NCI-H1436 (cell line): ENCODE measurements around the gene UQCC3.
"Not testable (repeated sequence)": the region's sequence is repeated elsewhere in the genome, so short reads cannot be mapped to it uniquely, and the experiment has no call there.

ENCODE experiments used
- DNase-seq: peaks from one replicate; lab custom pipeline; 2025; lab: John Stamatoyannopoulos, UW

The UQCC3 gene, protein sequence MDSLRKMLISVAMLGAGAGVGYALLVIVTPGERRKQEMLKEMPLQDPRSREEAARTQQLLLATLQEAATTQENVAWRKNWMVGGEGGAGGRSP

DNA sequence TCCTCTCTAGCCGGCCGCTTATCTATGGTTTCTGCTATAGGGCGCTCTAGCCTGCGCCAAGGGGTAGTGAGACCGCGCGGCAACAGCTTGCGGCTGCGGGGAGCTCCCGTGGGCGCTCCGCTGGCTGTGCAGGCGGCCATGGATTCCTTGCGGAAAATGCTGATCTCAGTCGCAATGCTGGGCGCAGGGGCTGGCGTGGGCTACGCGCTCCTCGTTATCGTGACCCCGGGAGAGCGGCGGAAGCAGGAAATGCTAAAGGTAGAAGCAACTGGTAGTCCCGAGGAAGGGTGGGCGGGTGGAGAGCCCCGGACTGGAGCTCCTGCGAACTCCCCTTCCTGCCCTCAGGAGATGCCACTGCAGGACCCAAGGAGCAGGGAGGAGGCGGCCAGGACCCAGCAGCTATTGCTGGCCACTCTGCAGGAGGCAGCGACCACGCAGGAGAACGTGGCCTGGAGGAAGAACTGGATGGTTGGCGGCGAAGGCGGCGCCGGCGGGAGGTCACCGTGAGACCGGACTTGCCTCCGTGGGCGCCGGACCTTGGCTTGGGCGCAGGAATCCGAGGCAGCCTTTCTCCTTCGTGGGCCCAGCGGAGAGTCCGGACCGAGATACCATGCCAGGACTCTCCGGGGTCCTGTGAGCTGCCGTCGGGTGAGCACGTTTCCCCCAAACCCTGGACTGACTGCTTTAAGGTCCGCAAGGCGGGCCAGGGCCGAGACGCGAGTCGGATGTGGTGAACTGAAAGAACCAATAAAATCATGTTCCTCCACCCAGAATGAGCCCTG, at the start of gene UQCC3, which contains the start of gene LBHD1:
TSS of gene UQCC3 (plus strand) at position 66 of the 782 bp plus-strand sequence. CDS start at position 139, 73 bp downstream.
TSS of gene LBHD1 (minus strand) at position 660 of the 782 bp plus-strand sequence. CDS start 2,236 bp downstream, outside the sequence.
- peak; percentile 64 for DNase-seq

DNA sequence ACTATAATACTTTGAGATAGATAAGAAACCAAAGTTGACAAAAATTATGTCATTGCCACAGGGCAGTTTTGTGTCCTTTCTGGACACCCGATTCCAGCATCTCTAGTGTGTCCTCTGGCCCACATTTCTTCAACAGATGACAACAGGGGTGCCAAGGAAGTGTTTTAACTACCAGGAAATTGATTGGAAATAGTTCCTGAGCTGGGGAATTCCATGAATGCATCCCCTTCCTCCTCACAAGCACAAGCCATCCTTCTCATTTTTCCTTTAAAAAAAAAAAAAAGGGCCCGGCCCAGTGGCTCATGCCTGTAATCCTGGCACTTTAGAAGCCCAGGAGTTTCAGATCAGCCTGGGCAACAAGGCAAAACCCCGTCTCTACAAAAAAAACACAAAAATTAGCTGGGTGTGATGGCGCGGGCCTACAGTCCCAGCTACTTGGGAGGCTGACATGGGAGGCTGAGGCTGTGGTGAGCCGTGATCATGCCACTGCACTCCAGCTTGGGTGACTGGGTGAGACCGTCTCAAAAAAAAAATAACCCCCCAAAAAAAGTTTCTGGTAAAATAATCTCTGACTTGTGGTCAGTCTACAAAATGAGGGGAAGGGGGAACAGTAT, 48.9 kb upstream of the UQCC3 start:
- no peak for DNase-seq

DNA sequence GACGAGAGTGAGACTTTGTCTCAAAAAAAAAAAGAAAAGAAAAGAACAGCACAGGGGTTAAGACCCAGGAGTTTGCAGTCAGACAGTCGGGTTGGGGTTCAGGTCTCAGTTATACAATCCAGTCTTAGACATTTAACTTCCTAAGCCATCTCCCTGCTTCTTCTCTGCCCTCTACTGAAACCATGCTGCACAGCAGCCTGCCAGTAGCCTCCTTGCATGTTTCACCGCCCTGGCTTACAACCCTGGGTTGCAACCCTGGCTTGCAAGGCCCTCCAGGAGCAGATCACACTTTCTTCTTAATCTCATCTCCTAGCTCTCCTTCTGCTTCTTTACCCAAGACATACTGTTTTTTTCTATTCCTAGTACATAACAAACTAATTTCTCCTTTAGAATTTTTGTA, 43.8 kb upstream of the UQCC3 start:
- DNase-seq = no peak

DNA sequence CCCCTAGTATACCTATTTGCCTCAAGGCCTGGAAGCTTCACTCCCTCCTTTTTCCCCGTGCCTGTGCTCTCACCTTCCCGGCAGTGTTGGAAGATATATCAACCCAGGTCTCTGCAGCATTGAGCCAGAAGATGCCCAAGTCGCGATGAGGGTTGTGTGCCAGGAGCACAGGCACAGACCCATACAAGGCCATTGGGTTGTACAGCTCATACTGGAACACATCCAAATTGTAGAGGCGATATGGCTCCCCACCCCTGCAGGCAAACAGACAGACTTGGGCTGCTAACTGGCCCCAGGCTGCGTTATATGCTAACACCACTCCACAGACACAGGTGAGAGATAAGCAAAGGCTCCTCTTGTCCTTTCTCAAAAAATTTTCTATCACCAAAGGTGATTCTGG, 39.0 kb upstream of the UQCC3 start:
- no peak for DNase-seq

DNA sequence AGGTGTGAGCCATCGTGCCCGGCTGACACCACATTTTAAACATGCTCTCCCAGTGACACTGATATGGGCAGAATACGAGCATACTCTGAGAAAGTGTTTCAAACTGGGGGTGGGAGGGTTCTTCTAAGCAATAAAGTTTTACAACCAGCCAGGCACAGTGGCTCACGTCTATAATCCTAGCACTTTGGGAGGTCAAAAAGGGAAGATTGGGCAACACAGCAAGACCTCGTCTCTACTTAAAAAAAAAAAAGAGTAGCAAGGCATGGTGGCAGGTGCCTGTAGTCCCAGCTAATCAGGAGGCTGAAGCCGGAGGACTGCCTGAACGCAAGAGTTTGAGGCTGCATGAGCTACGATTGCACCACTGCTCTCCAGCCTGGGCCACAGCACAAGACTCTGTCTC, 27.3 kb upstream of the UQCC3 start:
- no peak for DNase-seq

DNA sequence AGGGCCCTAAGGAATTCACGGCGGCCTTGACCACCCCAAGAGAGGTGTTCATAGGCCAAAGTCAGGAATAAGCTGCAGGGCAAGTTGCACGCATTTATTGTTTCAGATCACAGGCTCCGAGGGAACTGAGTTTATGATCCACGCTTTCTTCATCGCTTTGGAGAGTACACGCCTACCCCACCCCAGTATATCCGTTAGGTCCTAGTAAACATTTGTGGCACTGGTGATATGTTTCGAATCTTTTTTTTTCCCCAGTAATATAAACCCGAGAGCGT, 25.9 kb upstream of the UQCC3 start:
- no peak for DNase-seq

DNA sequence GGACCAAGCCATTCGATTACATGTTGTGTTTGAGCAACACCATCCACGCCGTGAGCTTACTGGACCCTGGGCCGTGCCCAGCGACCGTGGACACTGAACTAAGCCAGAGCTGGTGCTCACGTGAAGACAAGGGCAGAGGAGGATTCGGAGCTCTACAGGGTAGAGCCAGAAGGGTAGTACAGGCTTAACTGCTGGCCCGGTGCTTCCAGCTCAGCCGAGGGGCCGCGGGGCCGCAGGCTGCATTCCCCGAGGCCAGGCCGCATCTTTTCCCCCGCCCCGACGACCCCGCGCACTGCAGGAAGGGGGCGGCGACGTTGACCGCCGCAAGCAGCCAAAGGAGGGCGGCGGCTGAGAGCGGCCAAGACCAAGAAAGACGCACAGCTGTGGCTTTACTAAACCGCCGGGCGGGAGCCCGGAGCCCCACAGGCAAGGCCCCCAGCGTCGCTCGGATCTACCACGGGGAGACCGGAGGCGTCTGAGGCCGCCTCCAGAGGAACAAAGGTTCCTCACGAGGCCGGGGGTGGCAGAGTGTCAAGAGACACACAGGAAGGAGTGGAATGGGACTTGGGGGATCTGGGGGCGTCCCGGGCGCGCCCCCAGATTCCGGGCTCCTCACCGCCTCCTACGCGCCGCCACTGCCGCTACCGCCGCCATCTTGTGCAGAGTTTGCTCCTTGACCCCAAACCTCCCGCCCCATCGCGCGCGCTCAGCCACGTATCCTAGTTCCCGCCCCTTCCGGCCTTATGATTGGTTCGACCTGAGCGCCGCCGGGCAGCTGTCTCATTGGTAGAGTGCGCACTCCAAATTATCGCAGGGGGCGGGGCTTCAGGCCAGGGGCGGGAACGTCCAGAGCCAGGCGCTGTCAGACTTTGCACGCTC, 25.3 kb upstream of the UQCC3 start, which contains the start of gene GANAB:
TSS of gene GANAB (minus strand) at position 668 of the 879 bp plus-strand sequence. CDS start at position 654, 14 bp downstream.
- DNase-seq = peak; percentile 98

DNA sequence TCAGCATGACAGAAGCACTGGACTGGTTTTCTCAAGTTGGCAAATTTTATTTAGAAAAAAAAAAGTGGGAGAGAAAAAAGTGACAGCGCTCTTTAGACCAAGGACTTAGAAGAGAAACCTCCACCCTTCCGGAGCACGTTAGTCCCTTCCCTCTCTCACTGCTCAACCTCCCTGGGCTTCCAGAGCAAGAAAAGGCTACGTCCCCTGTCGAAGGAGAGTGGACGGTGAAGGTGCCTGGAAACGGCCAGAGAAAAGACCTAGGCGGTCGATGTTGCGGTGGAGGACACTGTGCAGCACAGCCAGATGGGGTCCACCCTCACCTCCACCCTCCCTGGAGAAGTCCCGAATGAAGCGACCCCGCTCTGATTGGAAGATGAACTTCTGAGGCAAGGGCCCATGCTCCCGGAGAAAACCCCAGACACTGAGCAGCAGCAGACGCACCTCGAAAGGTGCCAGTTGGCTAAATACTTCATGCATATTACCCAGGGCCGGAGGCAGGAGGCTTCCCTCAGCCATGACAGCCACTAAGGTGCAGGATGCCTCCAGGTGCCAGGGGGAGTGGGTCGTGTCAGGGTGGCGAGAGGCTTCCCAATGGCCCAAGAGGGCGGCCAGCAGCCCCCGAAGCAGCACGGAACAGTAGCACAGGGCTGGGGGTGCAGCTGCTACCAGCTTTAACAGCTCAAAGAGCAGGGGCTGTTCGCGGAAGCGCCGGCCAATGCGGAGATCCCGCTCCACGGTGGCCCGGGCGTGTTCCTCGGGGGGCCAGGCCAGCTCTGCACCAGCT, 24.5 kb upstream of the UQCC3 start:
- no peak for DNase-seq

DNA sequence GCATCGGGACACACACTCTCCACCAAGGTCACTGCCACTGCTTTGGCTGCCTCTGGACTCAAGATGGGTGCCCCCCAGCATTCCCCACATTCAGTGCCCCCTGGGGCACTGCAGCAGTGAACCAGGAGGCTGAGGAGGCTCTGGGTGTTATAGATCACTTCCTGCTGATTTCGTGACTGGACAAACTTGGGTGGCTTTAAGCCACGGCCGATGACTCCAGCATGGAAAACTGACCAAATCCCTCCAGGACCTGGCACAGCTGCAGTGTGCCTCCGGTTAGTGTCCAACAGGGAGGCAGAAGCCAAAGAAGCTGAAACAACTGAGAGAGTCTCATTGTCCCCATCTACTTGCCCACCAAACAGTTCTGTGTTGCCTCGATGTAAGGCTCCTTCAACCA, 23.9 kb upstream of the UQCC3 start:
- no peak for DNase-seq

DNA sequence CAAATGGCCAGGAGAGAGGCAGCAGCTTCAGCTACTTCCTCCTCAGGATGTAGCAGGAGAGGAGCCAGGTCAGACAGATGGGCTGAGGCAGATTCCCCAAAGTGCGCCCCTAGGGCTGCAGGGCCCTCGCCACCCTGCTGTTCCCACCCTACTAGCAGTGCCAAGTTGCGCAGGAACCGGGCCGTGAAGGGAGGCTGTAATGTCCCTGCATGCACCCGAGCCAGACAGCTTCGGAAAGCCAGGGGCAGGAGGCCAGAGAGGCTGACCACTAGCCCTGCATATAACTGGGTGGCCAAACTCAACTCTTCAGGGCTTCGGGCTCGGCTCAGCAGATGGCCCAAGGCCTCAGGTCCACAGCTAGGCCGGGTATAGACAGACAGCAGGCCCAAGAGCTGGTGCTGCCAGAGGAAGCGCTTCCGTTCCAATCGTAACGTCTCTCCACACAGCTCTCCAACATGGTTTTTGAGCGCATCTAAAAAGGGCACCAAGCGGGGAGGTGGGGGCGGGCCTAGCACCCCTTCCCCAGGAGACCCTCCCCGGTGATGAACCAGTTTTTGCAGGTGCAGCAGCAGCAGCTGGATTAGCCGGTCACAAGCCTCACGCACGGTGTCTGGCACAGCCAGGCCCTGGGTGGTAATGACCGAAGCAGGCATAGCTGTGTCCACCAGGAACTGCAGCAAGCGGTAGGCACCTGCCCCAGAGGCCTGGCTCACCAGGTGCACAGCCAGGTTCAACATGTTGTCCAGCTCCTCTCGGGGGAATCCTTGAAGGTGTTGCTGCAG, 23.1 kb upstream of the UQCC3 start:
- no peak for DNase-seq

DNA sequence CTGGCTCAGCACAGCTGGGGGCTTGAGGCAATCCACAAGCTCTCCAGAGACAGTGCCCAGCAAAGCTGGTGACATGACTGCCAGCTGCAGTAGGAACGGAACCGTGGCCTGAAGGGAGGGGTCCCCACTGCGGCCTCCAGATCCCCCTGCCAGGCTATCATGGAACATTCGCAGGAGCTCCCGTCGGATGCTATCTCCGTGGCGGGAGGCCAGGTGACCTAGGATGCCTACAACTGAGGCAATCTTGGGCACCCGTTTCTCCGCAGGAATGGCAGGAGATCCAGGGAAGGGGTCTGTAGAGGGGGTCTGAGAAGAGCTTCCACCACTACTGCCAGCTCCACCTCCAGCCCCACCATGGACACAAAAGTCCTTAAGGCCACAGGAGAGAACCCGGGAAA, 22.5 kb upstream of the UQCC3 start:
- DNase-seq = no peak

DNA sequence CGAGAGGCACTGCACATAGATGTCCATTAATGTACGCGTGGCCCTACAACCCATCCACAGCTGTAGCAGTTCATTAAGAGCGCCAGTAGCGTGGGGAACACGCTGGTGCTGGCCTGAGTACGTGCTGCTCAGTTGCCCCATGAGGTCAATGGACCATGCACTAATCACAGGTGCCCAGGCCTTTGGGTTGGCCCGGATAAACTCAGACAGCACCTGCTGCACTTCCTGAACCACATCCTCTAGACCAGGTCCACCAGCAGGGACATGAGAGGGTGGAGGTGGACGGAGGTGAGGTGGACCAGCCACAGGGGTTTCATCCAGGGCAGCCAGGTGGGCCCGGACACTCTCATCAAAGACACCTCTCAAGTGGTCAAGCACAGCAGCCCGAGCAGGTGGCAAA, 22.0 kb upstream of the UQCC3 start:
- no peak for DNase-seq

DNA sequence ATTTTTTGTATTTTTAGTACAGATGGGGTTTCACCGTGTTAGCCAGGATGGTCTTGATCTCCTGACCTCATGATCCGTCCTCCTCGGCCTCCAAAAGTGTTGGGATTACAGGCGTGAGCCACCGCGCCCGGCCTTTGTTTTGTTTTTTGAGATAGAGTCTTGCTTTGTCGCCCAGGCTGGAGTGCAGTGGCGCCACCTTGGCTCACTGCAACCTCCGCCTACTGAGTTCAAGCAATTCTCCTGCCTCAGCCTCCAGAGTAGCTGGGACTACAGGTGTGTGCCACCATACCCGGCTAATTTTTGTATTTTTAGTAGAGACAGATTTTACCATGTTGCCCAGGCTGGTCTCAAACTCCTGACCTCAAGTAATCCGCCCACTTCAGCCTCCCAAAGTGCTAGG, 21.2 kb upstream of the UQCC3 start:
- not testable (repeated sequence) for DNase-seq

DNA sequence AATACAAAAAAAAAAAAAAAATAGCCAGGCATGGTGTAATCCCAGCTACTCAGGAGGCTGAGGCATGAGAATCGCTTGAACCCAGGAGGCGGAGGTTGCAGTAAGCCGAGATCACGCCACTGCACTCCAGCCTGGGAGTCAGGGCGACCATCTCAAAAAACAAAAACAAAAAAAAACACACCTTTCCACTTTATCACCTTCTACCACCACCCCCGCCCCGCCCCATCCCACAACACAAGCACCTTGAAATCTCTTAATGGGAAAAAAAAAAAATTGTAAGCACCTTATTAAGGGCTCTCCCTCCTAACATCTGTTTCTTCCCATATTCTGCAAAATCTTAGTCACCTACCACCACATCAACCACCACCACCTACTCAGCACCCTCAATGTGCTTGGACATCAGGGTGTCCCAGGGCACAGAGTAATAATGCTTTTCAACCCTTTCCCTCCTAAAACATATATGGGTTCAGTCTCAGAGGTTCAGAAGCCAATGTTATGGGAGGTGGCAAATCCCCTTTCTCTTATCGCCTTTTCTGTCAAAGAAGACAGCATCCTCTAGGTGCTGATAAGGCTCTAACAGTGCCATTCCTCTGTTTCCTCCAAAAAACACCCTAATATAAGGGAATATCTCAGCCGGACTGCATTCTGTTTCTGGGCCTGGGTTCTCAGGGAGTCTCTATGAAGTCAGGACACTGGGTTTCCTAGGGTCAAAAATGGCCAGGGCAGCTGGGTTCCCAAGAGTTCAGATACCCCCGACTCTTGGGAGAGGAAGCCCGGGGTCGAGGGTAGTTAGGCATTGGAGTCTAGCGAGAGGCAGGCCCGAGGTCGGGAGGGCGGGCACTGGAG, 19.1 kb upstream of the UQCC3 start:
- DNase-seq = no peak

DNA sequence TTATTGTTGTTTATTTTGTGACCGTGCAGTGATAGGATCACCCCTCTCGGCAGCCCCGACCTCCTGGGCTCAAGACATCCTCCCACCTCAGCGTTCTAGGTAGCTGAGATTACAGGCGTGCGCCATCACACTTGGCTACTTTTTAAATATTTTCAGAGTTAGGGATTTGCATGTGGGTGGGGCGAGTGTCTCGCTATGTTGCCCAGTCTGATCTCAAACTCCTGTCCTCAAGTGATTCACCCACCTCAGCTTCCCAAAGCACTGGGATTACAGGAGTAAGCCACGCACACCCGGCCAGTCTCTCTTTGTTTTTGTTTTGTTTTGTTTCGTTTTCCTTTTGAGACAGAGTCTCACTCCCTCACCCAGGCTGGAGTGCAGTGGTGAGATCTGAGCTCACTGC, 17.2 kb upstream of the UQCC3 start:
- DNase-seq = no peak

DNA sequence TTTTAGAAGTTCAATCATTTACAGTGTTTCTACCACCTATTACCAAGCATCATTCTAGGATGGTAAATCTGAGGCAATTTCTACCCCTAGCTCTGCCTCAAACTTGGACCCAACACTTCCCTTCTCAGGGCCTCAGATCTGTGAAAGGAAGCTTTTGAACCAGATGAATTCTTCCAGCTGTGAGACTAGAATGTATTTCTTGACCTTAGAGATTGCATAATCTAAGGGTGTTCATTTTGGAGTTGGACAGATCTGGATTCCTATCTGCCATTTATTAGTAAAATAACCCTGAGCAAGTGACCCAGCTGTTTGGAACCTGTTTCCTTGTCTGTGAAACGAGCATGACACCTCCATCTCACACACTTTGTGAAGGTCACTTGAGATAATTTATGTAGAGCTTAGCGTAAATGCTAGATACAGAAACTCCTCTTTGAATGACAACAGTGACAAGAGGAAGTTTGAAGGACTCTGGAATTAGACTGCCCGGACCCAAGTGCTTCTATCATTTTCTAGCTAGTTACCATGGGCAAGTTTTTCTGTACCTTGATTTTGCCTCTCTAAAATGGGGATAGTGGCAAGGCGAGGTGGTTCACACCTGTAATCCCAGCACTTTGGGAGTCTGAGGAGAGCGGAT, 14.6 kb upstream of the UQCC3 start:
- DNase-seq = no peak

DNA sequence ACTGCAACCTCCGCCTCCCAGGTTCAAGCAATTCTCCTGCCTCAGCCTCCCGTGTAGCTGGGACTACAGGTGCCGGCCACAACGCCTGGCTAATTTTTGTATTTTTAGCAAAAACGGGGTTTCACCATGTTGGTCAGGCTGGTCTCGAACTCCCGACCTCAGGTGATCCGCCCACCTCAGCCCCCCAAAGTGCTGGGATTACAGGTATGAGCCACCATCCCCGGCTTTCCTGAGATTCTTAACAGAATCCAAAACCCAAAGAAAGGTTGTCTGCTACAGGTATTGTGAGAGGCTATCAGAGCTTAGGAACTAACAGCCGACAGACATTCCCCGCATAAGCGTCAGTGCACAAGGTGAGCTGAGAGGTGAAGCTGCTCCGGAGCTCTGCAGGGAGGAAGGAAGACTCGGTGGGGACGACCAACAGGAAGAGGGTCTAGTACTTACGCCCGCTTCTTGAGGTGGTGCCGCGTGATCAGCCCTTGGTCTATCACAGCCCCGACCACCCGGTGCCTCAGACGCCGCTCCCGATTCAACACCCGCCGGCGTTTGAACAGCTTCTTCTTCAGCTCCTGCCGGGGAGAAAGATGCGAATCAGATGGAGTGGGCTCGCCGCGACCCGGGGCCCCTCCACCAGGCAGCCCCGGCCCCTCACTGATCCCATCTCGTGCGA, 6.9 kb upstream of the UQCC3 start:
- peak; percentile 25 for DNase-seq

DNA sequence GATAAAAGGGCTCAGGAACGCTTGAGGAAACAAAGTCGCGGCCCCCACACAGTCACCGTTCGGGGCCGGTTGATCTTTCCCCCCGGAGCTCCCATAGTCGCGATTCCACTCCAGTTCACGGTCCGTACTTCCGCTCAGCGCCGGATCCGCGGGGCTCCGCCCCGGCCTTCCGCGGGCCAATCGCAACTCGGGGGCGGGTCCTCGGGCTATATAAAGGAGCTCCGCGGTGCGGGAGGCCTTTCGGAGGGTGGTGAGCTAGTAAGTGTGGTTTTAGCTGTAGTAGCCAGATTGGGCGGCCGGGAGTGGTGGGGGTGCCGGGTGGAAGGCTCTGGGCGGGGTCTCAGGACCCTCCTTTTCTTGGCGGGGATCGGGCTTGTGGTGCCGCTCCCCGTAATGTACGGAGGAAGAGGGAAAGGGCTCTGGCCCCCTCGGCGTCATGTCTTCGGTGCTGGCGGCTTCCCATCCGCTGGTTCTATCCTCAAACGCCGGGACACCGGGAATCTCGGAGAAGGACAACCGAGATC, 6.3 kb upstream of the UQCC3 start, which contains the start of the genes C11orf98 and CSKMT:
TSS of gene C11orf98 (minus strand) at position 136 of the 524 bp plus-strand sequence. CDS start at position 95, 41 bp downstream.
TSS of gene CSKMT (plus strand) at position 238 of the 524 bp plus-strand sequence. CDS start 568 bp downstream, outside the sequence.
- DNase-seq = peak; percentile 87
